OCI-LY1 (cell line): ENCODE results near the gene IDE.
"Not testable (repeated sequence)": the region's sequence is repeated elsewhere in the genome, so short reads cannot be mapped to it uniquely, and the experiment has no call there.

ENCODE experiments used
- H2AFZ ChIP-seq: fragments of 200-600 bp; sonication (generic), shearing (Covaris generic); 2 replicates; pipeline ENCODE4 v1.6.0; 2014; ENCODE audit warnings: antibody characterized with exemption, mild to moderate bottlenecking, low read length
- H3F3A ChIP-seq: fragments of 200-600 bp; sonication (generic), shearing (Covaris generic); 2 replicates; pipeline ENCODE4 v1.6.0; 2014; ENCODE audit warnings: mild to moderate bottlenecking, antibody characterized with exemption, low read length, moderate library complexity; ENCODE audit not compliant: insufficient read depth
- H3K27ac ChIP-seq: fragments of 200-600 bp; sonication (generic); 2 replicates; pipeline ENCODE4 v1.5.1; 2014; ENCODE audit warnings: low read length, mixed run types, mild to moderate bottlenecking, low read depth; ENCODE audit not compliant: poor library complexity, severe bottlenecking
- H3K27me3 ChIP-seq: fragments of 200-600 bp; sonication (generic); 2 replicates; pipeline ENCODE4 v1.6.0; 2014; ENCODE audit warnings: antibody characterized with exemption, mild to moderate bottlenecking, low read length, moderate library complexity; ENCODE audit not compliant: insufficient read depth
- H3K36me3 ChIP-seq: fragments of 200-600 bp; sonication (generic); 2 replicates; pipeline ENCODE4 v1.6.1; 2014; ENCODE audit warnings: mild to moderate bottlenecking, antibody characterized with exemption, low read length, moderate library complexity, mixed read lengths; ENCODE audit not compliant: insufficient read depth
- H3K4me1 ChIP-seq: fragments of 200-600 bp; sonication (generic); 2 replicates; pipeline ENCODE4 v1.5.1; 2014; ENCODE audit warnings: mild to moderate bottlenecking, low read length, moderate library complexity; ENCODE audit not compliant: insufficient read depth, severe bottlenecking
- H3K4me2 ChIP-seq: fragments of 200-600 bp; sonication (generic), shearing (Covaris generic); 2 replicates; pipeline ENCODE4 v1.6.1; 2014; ENCODE audit warnings: low read length
- H3K4me3 ChIP-seq: fragments of 200-600 bp; sonication (generic); 2 replicates; pipeline ENCODE4 v1.5.1; 2014; ENCODE audit warnings: low read length, low read depth, mild to moderate bottlenecking, mixed read lengths; ENCODE audit not compliant: poor library complexity, severe bottlenecking
- H3K79me2 ChIP-seq: fragments of 200-600 bp; shearing (Covaris generic); 2 replicates; pipeline ENCODE4 v1.6.1; 2016; ENCODE audit warnings: mixed run types, low read length, mixed read lengths; ENCODE audit not compliant: insufficient read depth
- H3K9ac ChIP-seq: fragments of 200-600 bp; sonication (generic), shearing (Covaris generic); 2 replicates; pipeline ENCODE4 v1.6.1; 2014; ENCODE audit warnings: mild to moderate bottlenecking, low read length, mixed read lengths
- H3K9me2 ChIP-seq: fragments of 200-600 bp; sonication (generic), shearing (Covaris generic); 2 replicates; pipeline ENCODE4 v1.6.1; 2014; ENCODE audit warnings: low read depth, mild to moderate bottlenecking, low read length, mixed read lengths
- H3K9me3 ChIP-seq: fragments of 200-600 bp; shearing (Covaris generic); 2 replicates; pipeline ENCODE4 v1.6.1; 2014; ENCODE audit warnings: low read length, mixed read lengths
- H4K20me1 ChIP-seq: fragments of 200-600 bp; sonication (generic), shearing (Covaris generic); 2 replicates; pipeline ENCODE4 v1.6.0; 2016; ENCODE audit warnings: mild to moderate bottlenecking, low read length; ENCODE audit not compliant: insufficient read depth
- EZH2 ChIP-seq: fragments of 200-600 bp; sonication (generic), shearing (Covaris generic); IDR thresholded peaks from 2 replicates; pipeline ENCODE4 v1.8.0; 2017; ENCODE audit warnings: borderline replicate concordance, mixed run types, mild to moderate bottlenecking, antibody characterized with exemption, low read length, moderate library complexity, mixed read lengths
- TF ChIP-seq, protein P1 (sequence below): fragments of 200-600 bp; sonication (generic), shearing (Covaris generic); IDR thresholded peaks from 2 replicates; pipeline ENCODE4 v1.5.1; 2017; ENCODE audit warnings: mild to moderate bottlenecking, antibody characterized with exemption, low read length, moderate library complexity, mixed read lengths

Gene IDE

DNA sequence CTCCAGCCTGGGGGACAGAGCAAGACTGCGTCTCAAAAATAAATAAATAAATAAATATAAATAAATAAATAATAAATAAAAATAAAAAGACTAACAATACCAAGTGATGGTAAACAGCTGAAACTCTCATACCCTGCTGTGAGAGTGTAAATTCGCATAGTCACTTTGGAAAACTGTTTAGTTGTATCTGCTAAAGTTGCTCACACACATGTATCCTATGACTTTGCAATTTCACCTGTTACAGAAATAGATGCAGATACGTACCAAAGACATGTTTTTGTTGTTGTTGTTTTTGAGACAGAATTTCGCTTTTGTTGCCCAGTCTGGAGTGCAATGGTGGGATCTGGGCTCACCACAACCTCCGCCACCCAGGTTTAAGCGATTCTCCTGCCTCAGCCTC is 135.7 kb downstream of the IDE start:
- Histone ChIP-seq H3K9me2 (no peaks in the 10 kb centered on the region), H3K79me2 (no peaks in the 10 kb centered on the region), H3K4me2 (no peak overlapping the region), H3K9me3 (no peaks in the 10 kb centered on the region), H3F3A (no peaks in the 10 kb centered on the region), H3K9ac (no peak overlapping the region), H2AFZ (no peak overlapping the region), H3K4me1 (no peaks in the 10 kb centered on the region), H3K36me3 (no peaks in the 10 kb centered on the region), H4K20me1 (no peaks in the 10 kb centered on the region), H3K4me3 (no peak overlapping the region), H3K27me3 (no peaks in the 10 kb centered on the region), H3K27ac (no peak overlapping the region)
- TF ChIP-seq EZH2, result no peak
- TF ChIP-seq, protein P1, sequence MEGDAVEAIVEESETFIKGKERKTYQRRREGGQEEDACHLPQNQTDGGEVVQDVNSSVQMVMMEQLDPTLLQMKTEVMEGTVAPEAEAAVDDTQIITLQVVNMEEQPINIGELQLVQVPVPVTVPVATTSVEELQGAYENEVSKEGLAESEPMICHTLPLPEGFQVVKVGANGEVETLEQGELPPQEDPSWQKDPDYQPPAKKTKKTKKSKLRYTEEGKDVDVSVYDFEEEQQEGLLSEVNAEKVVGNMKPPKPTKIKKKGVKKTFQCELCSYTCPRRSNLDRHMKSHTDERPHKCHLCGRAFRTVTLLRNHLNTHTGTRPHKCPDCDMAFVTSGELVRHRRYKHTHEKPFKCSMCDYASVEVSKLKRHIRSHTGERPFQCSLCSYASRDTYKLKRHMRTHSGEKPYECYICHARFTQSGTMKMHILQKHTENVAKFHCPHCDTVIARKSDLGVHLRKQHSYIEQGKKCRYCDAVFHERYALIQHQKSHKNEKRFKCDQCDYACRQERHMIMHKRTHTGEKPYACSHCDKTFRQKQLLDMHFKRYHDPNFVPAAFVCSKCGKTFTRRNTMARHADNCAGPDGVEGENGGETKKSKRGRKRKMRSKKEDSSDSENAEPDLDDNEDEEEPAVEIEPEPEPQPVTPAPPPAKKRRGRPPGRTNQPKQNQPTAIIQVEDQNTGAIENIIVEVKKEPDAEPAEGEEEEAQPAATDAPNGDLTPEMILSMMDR, result no peak

DNA sequence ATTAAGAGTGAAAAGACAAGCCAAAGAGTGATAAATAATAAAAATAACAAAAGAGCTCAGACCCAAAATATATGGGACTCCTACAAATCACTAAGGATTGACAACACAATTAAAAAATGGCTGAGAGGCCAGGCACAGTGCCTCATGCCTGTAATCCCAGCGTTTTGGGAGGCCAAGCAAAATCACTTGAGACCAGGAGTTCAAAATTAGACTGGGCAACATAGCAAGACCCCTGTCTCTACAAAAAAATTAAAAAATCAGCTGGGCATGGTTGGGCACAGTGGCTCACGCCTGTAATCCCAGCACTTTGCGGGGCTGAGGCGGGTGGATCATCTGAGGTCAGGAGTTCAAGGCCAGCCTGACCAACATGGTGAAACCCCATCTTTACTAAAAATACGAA is 137.3 kb downstream of the IDE start:
- H3K4me1 ChIP-seq, result no peaks in the 10 kb centered on the region
- no peaks in the 10 kb centered on the region for H4K20me1 ChIP-seq
- H3K9ac ChIP-seq, result no peak overlapping the region
- H3K9me2 ChIP-seq, result no peaks in the 10 kb centered on the region
- no peak overlapping the region for H3K27ac ChIP-seq
- H3K9me3 ChIP-seq, result no peaks in the 10 kb centered on the region
- H2AFZ ChIP-seq, result no peak overlapping the region
- H3F3A ChIP-seq, result no peaks in the 10 kb centered on the region
- H3K36me3 ChIP-seq, result no peaks in the 10 kb centered on the region
- TF ChIP-seq, protein P1, result no peak
- TF ChIP-seq EZH2, result no peak
- H3K27me3 ChIP-seq, result no peaks in the 10 kb centered on the region
- H3K4me2 ChIP-seq, result no peak overlapping the region
- no peaks in the 10 kb centered on the region for H3K79me2 ChIP-seq
- no peak overlapping the region for H3K4me3 ChIP-seq

DNA sequence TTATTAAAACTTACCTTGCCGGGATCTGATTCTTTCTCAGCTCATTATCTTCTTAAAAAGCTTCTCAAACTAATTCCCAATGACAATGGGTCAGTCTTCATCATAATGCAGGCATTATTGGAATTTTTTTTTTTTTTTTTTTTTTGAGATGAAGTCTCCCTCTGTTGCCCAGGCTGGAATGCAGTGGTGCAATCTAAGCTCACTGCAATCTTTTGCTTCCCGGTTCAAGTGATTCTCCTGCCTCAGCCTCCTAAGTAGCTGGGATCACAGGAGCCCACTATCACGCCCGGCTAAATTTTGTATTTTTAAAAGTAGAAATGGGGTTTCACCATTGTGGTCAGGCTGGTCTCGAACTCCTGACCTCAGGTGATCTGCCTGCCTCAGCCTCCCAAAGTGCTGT is 137.8 kb downstream of the IDE start:
- not testable (repeated sequence) for H3F3A ChIP-seq, H3K9me3 ChIP-seq, H3K36me3 ChIP-seq, H2AFZ ChIP-seq, H4K20me1 ChIP-seq, H3K4me2 ChIP-seq, H3K9ac ChIP-seq, H3K9me2 ChIP-seq, H3K27me3 ChIP-seq, H3K79me2 ChIP-seq, H3K27ac ChIP-seq, H3K4me1 ChIP-seq, H3K4me3 ChIP-seq

DNA sequence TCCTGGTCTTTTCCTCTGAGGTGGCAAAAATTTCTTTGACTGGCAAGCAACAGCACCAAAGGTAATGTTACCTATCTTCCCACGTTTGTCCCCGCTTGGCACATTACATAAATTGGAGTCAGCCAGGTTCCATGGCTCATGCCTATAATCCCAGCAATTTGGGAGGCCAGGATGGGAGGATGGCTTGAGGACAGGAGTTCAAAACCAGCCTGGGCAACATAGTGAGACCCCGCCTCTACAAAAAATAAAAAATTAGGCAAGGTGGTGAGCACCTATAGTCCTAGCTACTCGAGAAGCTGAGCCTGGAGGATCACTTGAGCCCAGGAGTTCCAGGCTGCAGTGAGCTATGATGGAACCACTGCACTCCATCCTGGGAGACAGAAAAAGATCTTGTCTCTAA is 139.5 kb downstream of the IDE start:
- Histone ChIP-seq H3K4me1 (no peaks in the 10 kb centered on the region), H3K4me2 (no peak overlapping the region), H3K27me3 (no peaks in the 10 kb centered on the region), H3F3A (no peaks in the 10 kb centered on the region), H3K36me3 (no peaks in the 10 kb centered on the region), H3K27ac (no peak overlapping the region), H3K4me3 (no peak overlapping the region), H4K20me1 (no peaks in the 10 kb centered on the region), H3K9me3 (no peaks in the 10 kb centered on the region), H3K9ac (no peak overlapping the region), H2AFZ (no peak overlapping the region), H3K79me2 (no peaks in the 10 kb centered on the region), H3K9me2 (no peaks in the 10 kb centered on the region)
- TF ChIP-seq, protein P1, result no peak
- no peak for TF ChIP-seq EZH2
